ENCODE measurements around the gene RTL1. TPM values are rescaled to one million over a fixed set of nuclear protein-coding genes. Genes with fewer than 3 reads are reported as not detected.

RTL1 gene
- total and polyA plus RNA-seq, 2 of the 8 experiments (the other 6 are each of a cell fraction or from before 2014, with no cell fraction given): not detected

- H3K79me2 ChIP-seq (ENCODE audit: control insufficient read depth in 1 of 2, insufficient read depth in 2 of 2, low read length in 2 of 2): no peaks in the 10 kb centered on the region
- H3K23me2 ChIP-seq (ENCODE audit: low read depth, low read length): peaks cover 3% of the 10 kb centered on the region; the same call in 1 of the 2 replicates
- WGBS, 2 experiments (ENCODE audit: extremely low coverage in 1 of 2, insufficient coverage in 1 of 2, insufficient read length in 1 of 2, insufficient replicate concordance in 2 of 2, low coverage in 1 of 2, low lambda C conversion rate in 2 of 2, missing lambda C conversion rate in 1 of 2): 71% methylated on average over 3 of the region's 3 CpGs; no CpG with 5 or more reads in 1 of the 2 experiments
- no peak overlapping the region for H2AK5ac ChIP-seq (ENCODE audit: low read depth, low read length)
- H2AFZ ChIP-seq (ENCODE audit: low read length): no peak overlapping the region
- CTCF ChIA-PET (ENCODE audit: partially characterized antibody): interaction anchor here (0.8 to 3.6 kb wide), 3 partner anchors 7 to 11 kb away, joined by 4 to 13 read pairs (median 6); no protein-coding TSS in a partner anchor
- no peak overlapping the region for H4K91ac ChIP-seq (replicated peaks; ENCODE audit: insufficient read length, low read length)
- no peak overlapping the region for H3K4ac ChIP-seq (replicated peaks; ENCODE audit: insufficient read length, low read depth, low read length)
- peaks cover 0 to 1% of the 10 kb centered on the region in 2 experiments for H4K20me1 ChIP-seq (replicated peaks in 1 of 2; ENCODE audit: control insufficient read depth in 1 of 2, insufficient read depth in 2 of 2, low read length in 2 of 2)
- no peaks in the 10 kb centered on the region for H3K36me3 ChIP-seq (ENCODE audit: control insufficient read depth in 2 of 4, insufficient read depth in 4 of 4, low read length in 3 of 4)
- no peak overlapping the region for H3K14ac ChIP-seq (ENCODE audit: insufficient read length)
- peaks cover 7 to 14% of the 10 kb centered on the region in 2 experiments; a peak in 3 of 4 replicates for H3K9me3 ChIP-seq (ENCODE audit: insufficient read depth in 2 of 2, low read depth in 1 of 2, low read length in 1 of 2)
- no peak overlapping the region for H4K8ac ChIP-seq (ENCODE audit: extremely low read depth, insufficient read depth, low read length)
- no peak overlapping the region for H2BK5ac ChIP-seq (ENCODE audit: low read depth, low read length)
- FAIRE-seq (no peak), DNase-seq (ENCODE audit: low read depth in 1 of 2, low spot score in 2 of 2) (no peak)
- no peaks in the 10 kb centered on the region for H3K27me3 ChIP-seq (replicated peaks in 1 of 4; ENCODE audit: control insufficient read depth in 3 of 4, extremely low read depth in 1 of 4, insufficient read depth in 3 of 4, low read length in 3 of 4)
- no peak overlapping the region for H2BK12ac ChIP-seq (ENCODE audit: low read depth, low read length)
- no peak overlapping the region for H4K5ac ChIP-seq (ENCODE audit: insufficient read length, low read depth, low read length)
- H3K56ac ChIP-seq (replicated peaks; ENCODE audit: insufficient read length, low read depth, low read length): no peak overlapping the region
- no peak overlapping the region for H3K4me3 ChIP-seq (ENCODE audit: extremely low read depth in 1 of 4, insufficient read depth in 2 of 4, low read depth in 3 of 4, low read length in 4 of 4)
- POLR2A ChIA-PET (ENCODE audit: partially characterized antibody): no interaction called here
- H3K9ac ChIP-seq (replicated peaks in 1 of 4; ENCODE audit: extremely low read depth in 1 of 4, low read depth in 3 of 4, low read length in 3 of 4): no peak overlapping the region
- H3K79me1 ChIP-seq (ENCODE audit: low read depth, low read length): no peaks in the 10 kb centered on the region
- H2BK120ac ChIP-seq (replicated peaks; ENCODE audit: low read depth, low read length): no peak overlapping the region
- no peaks in the 10 kb centered on the region; a peak in 2 of 7 replicates for H3K4me1 ChIP-seq (replicated peaks in 1 of 4; ENCODE audit: control insufficient read depth in 3 of 4, insufficient read depth in 4 of 4, low read length in 3 of 4)
- no peak overlapping the region for H3K4me2 ChIP-seq (ENCODE audit: insufficient read depth in 1 of 2, low read depth in 2 of 2, low read length in 2 of 2)
- H3K23ac ChIP-seq (ENCODE audit: insufficient read length): no peak overlapping the region
- H3K18ac ChIP-seq (ENCODE audit: extremely low read depth, low read length): no peak overlapping the region
- no peak overlapping the region for H3K27ac ChIP-seq (ENCODE audit: low read depth, low read length)
- H2BK20ac ChIP-seq (ENCODE audit: low read length): no peak overlapping the region
- no peak overlapping the region for H2BK15ac ChIP-seq (ENCODE audit: low read length)
- TF ChIP-seq PHF8 (conservative IDR thresholded peaks at IDR 0.05; ENCODE audit: low read depth, low read length) (no peak), BACH1 (IDR thresholded peaks at IDR 0.05; ENCODE audit: low read length) (no peak), RFX5 (IDR thresholded peaks at IDR 0.05; ENCODE audit: borderline replicate concordance, low read depth, low read length) (no peak), E2F6 (IDR thresholded peaks at IDR 0.05) (no peak), TAF7 (optimal IDR thresholded peaks at IDR 0.05; ENCODE audit: borderline replicate concordance, low read depth, low read length) (no peak), POU5F1 (IDR thresholded peaks at IDR 0.05; ENCODE audit: low read depth, low read length) (no peak), SIRT6 (IDR thresholded peaks at IDR 0.05; ENCODE audit: low read length) (no peak), CTBP2 (IDR thresholded peaks at IDR 0.05; ENCODE audit: borderline replicate concordance, insufficient read depth, insufficient read length, low read length) (no peak), CHD2 (IDR thresholded peaks at IDR 0.05; ENCODE audit: low read length) (no peak), CREB1 (IDR thresholded peaks at IDR 0.05) (no peak), RNF2 (IDR thresholded peaks at IDR 0.05; ENCODE audit: borderline replicate concordance, low read depth, low read length, missing control alignments, poor library complexity, severe bottlenecking) (no peak)
These were observed 41.2 kb downstream of the RTL1 start for GRCh38 chr14:100862277-100862676.

Measured in H1 (cell line).